Astrocyte (in vitro differentiated cells and primary cell): Measurements from ENCODE around the gene IRF4.

Experiments
- EZH2 ChIP-seq: IDR thresholded peaks from 2 replicates; pipeline ENCODE4 v1.6.1; 2012; ENCODE audit warnings: mild to moderate bottlenecking, low read length, inconsistent platforms; ENCODE audit not compliant: insufficient read depth
- TF ChIP-seq, protein P1 (sequence below): IDR thresholded peaks from 2 replicates; pipeline ENCODE4 v1.5.1; 2011; ENCODE audit warnings: low read depth, mild to moderate bottlenecking, inconsistent platforms, low read length, moderate library complexity; ENCODE audit not compliant: insufficient read depth

DNA sequence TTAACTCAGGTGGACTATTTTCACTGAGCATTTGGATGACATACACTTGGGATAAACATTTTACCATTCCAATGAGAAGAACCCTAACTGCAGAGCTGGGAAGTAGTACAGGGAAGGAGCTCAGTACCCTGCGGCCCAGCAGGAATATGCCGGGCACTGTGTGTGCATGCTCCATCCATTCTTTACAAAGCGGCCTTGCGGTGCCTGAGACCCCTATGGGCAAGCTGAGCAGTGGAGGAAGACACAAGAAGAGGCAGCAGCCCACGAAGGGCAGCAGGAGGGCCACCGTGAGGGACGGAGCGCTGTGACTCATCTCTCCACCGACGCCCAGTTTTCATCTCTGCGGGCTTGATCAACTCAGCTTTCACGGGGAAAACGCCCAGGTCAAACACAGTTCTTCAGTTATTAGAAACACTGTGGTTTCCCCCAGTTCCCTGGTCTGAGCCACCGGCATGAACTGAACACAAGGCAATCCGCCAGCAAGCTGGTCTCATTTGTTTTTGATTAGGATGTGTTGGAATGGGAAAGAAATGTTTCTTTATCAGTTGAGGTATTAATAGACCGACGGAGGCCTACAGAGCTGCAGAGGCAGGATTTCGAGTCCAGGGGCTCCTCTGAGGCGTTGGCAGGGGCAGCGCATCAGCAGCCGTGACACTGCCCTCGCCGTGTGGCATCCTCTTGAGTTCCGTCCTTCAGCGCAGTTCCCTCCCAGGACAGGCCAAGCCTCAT, 44.9 kb downstream of the IRF4 start:
- TF ChIP-seq, protein P1, sequence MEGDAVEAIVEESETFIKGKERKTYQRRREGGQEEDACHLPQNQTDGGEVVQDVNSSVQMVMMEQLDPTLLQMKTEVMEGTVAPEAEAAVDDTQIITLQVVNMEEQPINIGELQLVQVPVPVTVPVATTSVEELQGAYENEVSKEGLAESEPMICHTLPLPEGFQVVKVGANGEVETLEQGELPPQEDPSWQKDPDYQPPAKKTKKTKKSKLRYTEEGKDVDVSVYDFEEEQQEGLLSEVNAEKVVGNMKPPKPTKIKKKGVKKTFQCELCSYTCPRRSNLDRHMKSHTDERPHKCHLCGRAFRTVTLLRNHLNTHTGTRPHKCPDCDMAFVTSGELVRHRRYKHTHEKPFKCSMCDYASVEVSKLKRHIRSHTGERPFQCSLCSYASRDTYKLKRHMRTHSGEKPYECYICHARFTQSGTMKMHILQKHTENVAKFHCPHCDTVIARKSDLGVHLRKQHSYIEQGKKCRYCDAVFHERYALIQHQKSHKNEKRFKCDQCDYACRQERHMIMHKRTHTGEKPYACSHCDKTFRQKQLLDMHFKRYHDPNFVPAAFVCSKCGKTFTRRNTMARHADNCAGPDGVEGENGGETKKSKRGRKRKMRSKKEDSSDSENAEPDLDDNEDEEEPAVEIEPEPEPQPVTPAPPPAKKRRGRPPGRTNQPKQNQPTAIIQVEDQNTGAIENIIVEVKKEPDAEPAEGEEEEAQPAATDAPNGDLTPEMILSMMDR: no peak
- no peak for TF ChIP-seq EZH2
